HG03025 (cell line): ENCODE results near the gene FAM170B.

ENCODE experiments used
- ATAC-seq: cut with Tn5 transposase; IDR thresholded peaks from one replicate; pipeline ENCODE4 v1.9.1; 2021; ENCODE audit warnings: mild to moderate bottlenecking, moderate library complexity; ENCODE audit not compliant: unreplicated experiment, low FRiP score

FAM170B gene

GRCh38 chr10:49109669-49110340 is 24.0 kb downstream of the FAM170B start:
- ATAC-seq = no peak

- no peak for ATAC-seq
These were observed 25.2 kb downstream of the FAM170B start for GRCh38 chr10:49108656-49109055.

- no peak for ATAC-seq
These were observed 25.9 kb downstream of the FAM170B start for GRCh38 chr10:49107887-49108267.

DNA sequence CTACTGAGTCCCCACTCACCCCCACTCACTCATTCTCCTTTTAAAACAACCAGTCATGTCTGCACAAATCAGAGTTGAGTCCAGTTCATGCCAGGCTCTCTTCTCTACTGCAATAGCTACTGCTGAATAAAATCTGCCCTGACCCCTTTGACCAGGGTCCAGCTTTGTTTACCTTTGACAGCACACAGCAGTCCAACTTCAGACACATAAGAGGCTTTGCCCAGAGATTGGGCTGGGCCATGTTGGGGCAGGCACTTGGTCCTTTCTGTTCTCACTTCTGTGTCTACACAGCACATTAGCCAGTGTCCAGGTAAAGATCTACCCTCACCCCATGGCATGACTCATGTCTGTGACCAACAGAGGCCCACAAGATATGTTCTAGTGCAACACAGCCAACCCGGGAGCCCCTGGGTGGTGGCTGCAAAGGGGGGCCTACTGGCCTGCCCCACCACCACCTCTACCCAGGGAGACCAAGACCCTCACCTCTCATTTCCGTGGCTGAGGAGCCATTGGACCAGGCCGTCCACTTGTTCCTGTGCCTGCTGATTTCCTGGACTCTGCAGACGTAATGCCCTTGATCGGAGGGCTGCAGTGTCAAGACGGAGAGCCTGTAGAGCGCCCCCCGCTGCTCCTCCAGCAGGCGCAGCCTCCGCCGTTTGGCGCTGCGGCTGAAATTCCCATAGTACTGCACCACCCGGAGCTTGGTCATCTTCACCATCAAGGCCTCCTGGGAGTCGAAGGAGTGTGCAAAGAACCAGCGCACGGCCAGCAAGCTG is 26.5 kb downstream of the FAM170B start:
- no peak for ATAC-seq

DNA sequence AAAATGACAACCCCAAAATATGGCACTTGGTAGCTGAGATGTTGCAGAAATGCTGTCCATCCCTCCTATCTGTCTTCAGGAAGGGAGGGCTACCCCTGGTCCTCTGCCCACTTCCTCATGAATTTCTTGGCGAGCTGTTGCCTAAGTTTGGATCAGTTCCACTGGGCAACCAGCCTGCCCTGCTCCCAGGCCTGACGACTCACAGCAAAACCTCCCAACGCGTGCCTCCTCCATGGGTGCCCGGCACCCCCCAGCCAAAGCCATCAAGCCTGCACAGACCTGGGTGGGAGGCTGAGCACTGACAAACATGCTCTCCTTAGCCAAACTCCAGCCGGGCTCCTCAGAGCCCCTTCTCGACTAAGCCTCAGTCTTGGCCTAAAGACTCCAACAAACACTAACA is 27.4 kb downstream of the FAM170B start:
- no peak for ATAC-seq

DNA sequence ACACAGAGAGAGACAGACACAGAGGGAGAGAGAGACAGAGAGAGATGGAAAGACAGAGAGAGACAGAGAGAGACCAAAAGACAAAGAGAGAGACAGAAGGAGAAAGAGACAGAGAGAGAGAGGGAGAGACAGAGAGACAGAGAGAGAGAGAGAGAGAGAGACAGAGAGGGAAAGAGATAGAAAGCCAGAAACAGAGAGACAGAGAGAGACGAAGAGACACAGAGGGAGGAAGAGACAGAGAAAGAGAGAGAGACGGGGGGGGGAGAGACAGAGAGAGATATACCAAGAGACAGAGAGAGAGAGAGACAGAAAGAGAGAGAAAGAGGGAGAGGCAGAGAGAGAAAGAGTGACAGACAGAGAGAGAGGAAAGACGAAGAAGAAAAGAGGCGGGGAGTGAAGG is 28.7 kb downstream of the FAM170B start:
- ATAC-seq = no peak

DNA sequence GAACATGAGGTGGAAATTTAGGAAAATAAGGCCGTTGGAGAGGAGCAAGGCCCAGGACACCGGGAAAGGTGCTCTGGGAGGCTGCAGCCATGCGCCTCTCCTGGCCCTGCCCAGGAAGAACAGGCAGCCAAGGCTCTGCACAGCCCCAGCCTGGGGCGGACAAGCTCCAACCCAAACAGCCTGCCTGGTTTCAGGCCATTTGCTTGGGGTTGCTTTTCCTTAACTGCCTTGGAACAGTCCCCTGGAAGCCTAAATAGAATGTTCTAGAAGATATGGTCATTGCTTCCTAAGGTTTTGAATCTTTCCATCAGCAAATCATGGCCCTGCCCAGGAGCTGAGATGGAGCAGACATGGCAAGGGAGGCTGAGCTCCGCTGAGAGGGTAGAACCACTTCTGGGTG is 29.5 kb downstream of the FAM170B start:
- ATAC-seq = no peak

- no peak for ATAC-seq
These were observed 30.1 kb downstream of the FAM170B start for GRCh38 chr10:49103761-49104160.

DNA sequence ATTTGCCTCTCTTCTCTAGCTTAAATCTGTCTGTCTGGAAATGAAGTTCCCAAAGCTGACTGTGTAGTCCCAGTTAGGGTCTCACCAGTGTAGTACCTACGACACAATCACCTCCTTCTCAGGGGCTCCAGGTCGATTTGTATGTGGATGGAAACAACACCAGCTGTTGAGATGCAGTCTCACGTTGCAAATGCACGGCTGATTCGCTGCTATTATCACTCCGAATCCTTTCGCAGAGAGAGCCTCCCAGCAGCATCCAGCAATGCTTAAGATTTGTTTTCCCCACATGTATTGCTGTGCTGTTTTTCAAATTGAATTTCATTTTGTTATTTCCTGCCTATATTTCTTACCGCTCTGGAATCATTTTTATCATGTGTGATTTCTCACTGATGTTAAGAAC is 34.8 kb downstream of the FAM170B start:
- ATAC-seq = no peak

GRCh38 chr10:49096890-49097445 is 36.9 kb downstream of the FAM170B start:
- no peak for ATAC-seq

GRCh38 chr10:49094646-49095045 is 39.2 kb downstream of the FAM170B start:
- ATAC-seq = no peak

DNA sequence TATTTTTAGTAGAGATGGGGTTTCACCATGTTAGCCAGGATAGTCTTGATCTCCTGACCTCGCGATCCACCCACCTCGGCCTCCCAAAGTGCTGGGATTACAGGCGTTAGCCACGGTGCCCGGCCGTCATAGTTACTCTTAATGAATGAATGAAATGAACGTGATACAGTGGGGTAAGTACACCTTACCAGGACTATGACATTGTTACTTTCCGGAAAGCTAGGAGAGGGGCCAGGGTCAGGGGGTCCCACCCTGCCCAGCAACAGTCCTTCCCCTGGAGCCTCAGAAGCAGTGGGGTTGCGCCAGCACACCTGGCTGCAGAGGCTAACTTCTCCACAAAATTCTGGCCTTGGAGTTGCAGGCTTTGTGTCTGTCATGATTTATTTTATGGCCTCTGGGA is 39.9 kb downstream of the FAM170B start:
- ATAC-seq = no peak

DNA sequence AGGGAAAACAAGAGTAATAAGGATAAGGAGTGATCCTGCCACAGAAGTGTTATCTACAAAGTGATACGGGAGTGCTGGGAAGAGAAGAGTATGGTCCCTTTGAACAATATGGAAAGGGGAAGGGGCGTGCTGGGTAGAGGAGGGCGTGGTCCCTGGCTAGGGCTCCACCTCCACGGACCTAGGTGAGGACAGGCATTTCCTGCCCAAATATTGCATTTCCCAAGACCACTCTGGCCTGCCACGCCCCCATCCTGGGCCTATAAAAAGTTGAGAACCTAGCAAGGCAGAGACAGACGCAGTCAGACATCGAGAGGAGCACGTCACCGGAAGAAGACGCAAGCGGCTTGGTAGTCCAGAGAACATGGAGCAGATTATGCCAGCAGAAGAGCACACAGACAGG is 41.3 kb downstream of the FAM170B start:
- ATAC-seq = no peak

- ATAC-seq = no peak
These were observed 42.2 kb downstream of the FAM170B start for GRCh38 chr10:49091450-49092210.

DNA sequence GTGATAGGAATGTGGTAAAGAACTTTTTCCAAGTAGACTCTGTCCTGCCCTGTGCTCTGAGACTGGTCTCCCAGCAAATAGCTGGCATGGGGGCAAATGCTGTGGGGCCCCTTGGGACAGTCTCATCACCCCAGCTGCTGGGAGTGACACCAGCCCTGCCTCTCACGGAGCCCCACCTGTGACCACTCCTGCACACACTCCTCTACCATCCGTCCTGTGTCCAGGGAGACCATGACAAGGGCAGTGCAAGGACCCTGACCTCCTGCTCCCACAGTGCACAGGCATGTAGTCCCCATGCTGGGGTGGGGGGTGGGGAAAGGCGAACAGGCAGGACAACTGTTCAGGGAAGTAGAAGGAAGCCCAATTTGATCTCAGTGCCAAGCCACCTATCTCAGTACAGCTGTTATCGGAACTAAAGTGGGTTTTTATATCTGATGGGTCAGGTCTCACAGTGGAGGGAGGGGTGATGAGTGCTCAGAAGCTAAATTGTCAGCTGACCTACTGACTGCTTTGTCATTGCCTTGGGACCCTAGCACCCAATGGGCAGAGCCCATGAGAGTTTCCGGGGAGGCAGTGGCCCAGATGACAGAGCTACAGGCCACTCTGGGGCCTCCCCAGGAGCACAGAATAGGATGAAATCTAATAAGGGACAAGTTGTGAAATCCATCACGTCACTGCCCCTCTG is 43.0 kb downstream of the FAM170B start:
- ATAC-seq = no peak

DNA sequence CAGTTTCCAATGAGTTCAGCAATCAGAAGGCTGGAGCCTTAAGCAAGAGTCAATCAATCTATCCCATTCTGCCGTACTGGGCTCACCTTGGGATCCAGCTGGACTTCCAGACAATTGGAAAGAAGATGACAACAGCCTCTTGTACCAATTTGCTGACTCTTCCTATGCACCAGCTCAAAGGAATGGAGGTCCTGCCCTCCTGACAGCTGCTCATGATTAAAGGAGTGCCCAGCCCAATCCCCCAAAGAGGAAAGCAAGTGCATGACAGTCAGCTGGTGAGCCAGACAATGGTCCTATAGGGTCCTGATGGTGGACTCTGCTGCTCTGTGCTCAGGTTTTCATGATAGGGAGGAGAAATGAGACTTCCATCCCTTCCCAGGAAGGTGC is 43.6 kb downstream of the FAM170B start:
- no peak for ATAC-seq

DNA sequence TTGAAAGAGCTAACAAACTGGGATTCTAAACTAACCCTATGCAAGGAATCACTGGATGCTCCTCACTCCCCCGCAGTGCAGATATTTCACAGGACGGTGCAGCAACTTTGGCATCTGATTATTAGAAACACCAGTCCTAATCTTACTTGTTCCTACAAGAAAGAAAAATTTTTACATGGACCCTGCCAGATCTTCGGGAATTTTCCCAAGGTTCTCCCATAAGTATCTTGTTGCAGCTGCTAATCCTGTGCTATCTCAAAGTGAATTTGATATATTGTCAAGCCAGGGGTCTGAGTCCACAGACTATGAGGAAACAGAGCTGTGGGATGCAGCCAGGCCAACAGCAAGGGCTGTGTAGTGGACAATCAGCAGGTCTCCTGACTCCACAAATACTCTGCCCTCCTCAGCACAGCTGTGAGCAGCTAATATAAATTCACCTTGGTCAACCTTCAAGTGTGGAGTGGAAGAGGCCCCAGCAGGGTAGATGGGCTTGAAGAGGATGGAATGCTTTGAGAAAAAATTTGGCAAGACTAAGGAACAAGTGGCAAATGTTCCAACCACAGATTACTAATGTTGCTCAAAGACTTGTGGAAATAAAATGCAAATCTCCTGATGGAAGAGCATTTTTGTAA is 44.1 kb downstream of the FAM170B start:
- ATAC-seq = no peak

DNA sequence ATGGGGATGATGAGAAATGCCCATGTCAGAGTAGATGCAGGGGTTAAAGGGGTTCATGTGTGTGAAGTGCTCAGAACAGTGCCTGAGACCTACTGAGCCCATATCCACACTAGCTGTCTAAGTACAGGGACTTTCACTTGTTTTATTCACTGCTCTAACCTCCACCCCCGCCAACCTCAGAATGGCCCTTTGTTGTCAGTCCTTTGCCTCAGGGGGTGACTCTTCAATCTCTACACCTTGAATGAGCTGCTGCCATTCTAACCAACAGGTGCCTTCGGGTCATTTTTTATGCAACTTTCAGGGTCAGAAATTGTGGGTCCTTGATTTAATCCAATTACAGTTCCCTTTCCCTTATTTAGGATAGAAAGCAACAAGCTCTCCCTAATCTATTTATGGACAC is 44.7 kb downstream of the FAM170B start:
- ATAC-seq = no peak

- no peak for ATAC-seq
These were observed 46.9 kb downstream of the FAM170B start for GRCh38 chr10:49086889-49087288.

GRCh38 chr10:49083261-49083660 is 50.6 kb downstream of the FAM170B start:
- ATAC-seq = no peak
